ENCODE results near the gene BMP8B. TPM values are rescaled to one million over a fixed set of nuclear protein-coding genes. Genes with fewer than 3 reads are reported as not detected.

BMP8B gene
- total RNA-seq, 1 donor from 2014 or later, result 1.3 TPM

DNA sequence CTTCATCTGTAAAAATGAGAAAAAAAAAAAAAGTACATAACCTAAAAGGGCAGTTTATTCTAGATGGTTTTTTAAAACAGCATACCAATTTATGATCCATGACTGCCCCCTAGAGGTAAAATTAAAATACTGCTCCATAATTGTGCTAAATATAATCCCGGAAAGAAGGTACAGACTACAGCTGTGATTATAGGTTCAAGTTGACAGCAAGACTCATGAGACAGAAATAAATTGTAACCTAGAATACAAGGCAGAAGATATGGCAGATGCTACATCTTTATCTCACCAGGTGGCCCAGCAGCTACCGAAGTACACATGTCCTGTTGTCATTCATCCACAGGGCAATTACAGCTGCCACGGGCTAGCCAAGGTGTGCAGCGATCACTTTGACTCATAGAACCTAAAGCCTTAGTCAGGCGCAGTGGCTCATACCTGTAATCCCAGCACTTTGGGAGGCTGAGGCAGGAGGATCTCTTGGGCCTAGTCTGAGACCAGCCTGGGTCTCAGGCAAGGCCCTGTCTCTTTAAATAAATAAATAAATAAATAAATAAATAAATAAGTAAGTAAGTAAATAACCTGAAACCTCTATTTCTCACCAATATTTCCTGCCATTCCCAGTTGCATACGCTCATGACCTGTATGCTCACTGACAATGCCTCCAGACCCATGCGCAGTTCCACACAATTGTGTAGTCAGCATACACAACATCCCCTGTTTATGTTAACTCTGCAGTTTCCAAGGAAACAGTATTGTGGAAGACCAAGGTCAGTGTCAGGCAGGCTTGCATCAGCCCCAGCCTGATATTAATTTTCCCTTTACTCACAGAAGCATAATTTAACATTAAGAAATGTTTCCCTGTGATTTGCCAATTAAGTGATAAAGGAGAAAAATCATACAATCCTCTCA is 68.3 kb downstream of the BMP8B start:
- TF ChIP-seq, protein P1, sequence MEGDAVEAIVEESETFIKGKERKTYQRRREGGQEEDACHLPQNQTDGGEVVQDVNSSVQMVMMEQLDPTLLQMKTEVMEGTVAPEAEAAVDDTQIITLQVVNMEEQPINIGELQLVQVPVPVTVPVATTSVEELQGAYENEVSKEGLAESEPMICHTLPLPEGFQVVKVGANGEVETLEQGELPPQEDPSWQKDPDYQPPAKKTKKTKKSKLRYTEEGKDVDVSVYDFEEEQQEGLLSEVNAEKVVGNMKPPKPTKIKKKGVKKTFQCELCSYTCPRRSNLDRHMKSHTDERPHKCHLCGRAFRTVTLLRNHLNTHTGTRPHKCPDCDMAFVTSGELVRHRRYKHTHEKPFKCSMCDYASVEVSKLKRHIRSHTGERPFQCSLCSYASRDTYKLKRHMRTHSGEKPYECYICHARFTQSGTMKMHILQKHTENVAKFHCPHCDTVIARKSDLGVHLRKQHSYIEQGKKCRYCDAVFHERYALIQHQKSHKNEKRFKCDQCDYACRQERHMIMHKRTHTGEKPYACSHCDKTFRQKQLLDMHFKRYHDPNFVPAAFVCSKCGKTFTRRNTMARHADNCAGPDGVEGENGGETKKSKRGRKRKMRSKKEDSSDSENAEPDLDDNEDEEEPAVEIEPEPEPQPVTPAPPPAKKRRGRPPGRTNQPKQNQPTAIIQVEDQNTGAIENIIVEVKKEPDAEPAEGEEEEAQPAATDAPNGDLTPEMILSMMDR (IDR thresholded peaks at IDR 0.05; ENCODE audit: insufficient read depth, low read length, severe bottlenecking), result peak; percentile 23
- no peak for FAIRE-seq
- H3K4me3 ChIP-seq (ENCODE audit: low read depth, low read length), result no peak overlapping the region
- H3K36me3 ChIP-seq (ENCODE audit: control insufficient read depth, insufficient read depth, low read length), result no peaks in the 10 kb centered on the region
- DNase-seq (ENCODE audit: low read depth), result peak; percentile 68
- peaks cover 5% of the 10 kb centered on the region for H3K27me3 ChIP-seq (ENCODE audit: control insufficient read depth, insufficient read depth, low read length)

DNA sequence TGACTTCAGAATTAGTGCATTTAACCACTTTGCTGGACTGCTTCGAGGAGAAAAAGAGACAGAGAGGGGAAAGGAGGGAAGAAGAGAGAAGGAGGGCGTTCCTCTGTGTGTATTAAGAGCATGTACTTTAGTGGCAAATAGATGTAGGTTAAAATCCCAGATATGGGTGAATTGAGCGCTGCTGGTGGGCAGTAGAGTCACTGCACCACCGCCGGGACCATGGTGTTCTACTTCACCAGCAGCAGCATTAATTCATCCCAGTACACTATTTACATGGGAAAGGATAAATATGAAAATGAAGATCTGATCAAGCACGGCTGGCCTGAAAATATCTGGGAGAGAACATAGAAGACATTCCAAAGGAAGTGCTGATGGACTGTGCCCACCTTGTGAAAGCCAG is 70.9 kb downstream of the BMP8B start:
- Histone ChIP-seq H3K36me3 (ENCODE audit: control insufficient read depth, insufficient read depth, low read length) (no peaks in the 10 kb centered on the region), H3K27me3 (ENCODE audit: control insufficient read depth, insufficient read depth, low read length) (peaks cover 5% of the 10 kb centered on the region), H3K4me3 (ENCODE audit: low read depth, low read length) (no peak overlapping the region)
- TF ChIP-seq, protein P1 (IDR thresholded peaks at IDR 0.05; ENCODE audit: insufficient read depth, low read length, severe bottlenecking), result no peak
- FAIRE-seq (no peak), DNase-seq (ENCODE audit: low read depth) (no peak)

DNA sequence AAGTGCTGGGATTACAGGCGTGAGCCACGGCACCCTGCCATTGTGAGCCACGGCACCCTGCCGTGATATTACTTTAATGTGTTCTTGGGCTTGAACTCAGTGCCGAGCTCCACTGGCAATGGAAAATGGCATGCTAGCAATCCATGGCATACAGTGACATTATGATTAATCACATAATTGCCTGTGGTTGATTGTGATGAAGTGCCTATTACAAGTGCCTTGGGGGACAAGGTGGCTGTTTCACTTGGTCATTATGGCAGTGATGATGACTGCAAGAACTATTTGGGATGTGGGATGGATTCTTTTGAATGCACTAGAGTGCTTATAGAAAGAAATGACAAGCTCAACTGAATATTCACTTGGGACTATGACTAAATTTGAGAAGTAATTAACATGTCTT is 75.1 kb downstream of the BMP8B start:
- TF ChIP-seq, protein P1 (IDR thresholded peaks at IDR 0.05; ENCODE audit: insufficient read depth, low read length, severe bottlenecking), result no peak
- H3K36me3 ChIP-seq (ENCODE audit: control insufficient read depth, insufficient read depth, low read length), result no peaks in the 10 kb centered on the region
- peaks cover 5% of the 10 kb centered on the region for H3K27me3 ChIP-seq (ENCODE audit: control insufficient read depth, insufficient read depth, low read length)
- no peak overlapping the region for H3K4me3 ChIP-seq (ENCODE audit: low read depth, low read length)
- FAIRE-seq, result no peak
- no peak for DNase-seq (ENCODE audit: low read depth)

DNA sequence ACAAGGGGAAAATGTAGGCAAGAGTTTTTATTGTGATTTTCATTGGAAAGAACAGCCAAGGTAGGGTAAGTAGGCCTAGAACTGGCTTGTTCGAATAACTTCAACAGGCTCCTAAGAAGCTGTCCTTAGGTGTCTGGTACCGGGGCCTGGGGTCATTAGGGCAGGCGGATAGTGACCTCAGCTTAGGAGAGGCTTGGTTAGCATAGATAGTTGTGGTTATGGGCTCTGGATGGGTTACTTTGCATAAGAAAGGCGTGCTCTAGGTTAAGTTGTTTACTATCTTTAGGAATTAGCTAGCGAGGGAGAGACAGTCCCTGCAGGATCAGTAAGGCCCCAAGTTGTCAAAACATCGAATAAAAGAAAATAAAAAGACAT is 76.7 kb downstream of the BMP8B start:
- Histone ChIP-seq H3K36me3 (ENCODE audit: control insufficient read depth, insufficient read depth, low read length) (no peaks in the 10 kb centered on the region), H3K4me3 (ENCODE audit: low read depth, low read length) (no peak overlapping the region), H3K27me3 (ENCODE audit: control insufficient read depth, insufficient read depth, low read length) (no peaks in the 10 kb centered on the region)
- TF ChIP-seq, protein P1 (IDR thresholded peaks at IDR 0.05; ENCODE audit: insufficient read depth, low read length, severe bottlenecking), result no peak
- no peak for DNase-seq (ENCODE audit: low read depth)
- FAIRE-seq, result no peak

DNA sequence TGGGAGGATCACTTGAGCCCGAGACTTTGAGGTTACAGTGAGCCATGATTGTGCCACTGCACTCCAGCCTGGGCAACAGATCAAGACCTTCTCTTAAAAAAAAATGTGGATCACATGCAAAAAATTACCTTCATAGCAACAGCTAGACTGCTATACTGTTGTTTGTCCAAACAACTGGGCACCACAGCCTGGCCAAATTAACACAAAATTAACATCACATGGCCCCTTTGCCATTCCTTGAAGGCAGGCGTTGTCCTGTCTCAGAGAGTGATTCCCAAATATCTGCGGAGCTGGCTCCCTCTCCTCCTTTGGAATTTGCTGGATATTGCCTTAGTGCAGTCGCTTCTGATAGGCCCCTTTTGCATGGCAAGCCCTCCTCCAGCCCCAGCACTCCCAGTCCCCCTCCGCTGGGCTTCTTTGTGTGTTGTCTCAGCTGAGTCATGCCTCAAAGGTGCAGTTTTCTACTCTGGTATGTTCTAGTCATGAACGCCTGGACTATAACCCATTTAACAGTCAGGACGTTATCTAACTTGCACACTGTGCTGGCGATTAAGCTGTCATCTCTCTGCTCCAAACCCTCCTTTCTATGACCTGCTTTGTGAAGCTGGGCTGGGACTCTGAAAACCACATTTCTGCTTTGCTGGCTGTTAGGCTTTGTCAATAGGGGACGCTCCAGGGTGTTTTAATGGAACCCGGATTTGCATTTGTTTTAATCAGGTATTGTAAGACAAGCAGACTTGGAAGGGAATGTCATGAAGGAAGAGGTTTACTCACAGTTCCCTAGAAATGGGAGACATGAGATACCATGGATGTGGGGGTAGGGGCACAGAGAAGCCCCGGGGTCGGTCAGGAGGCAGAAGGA is 77.3 kb downstream of the BMP8B start:
- DNase-seq (ENCODE audit: low read depth) (no peak), FAIRE-seq (peak; percentile 76)
- Histone ChIP-seq H3K27me3 (ENCODE audit: control insufficient read depth, insufficient read depth, low read length) (no peaks in the 10 kb centered on the region), H3K4me3 (ENCODE audit: low read depth, low read length) (no peak overlapping the region), H3K36me3 (ENCODE audit: control insufficient read depth, insufficient read depth, low read length) (no peaks in the 10 kb centered on the region)
- TF ChIP-seq, protein P1 (IDR thresholded peaks at IDR 0.05; ENCODE audit: insufficient read depth, low read length, severe bottlenecking), result no peak
